CD4-positive, alpha-beta T cell treated with Interleukin-4 for 1 hour (primary cell): Measurements from ENCODE around the gene SLCO4A1.

ENCODE experiments used
- DNase-seq, 2 donors: peaks; one replicate each; pipeline ENCODE4 v3.0.0-alpha.2; 2020 to 2022

The SLCO4A1 gene

DNA sequence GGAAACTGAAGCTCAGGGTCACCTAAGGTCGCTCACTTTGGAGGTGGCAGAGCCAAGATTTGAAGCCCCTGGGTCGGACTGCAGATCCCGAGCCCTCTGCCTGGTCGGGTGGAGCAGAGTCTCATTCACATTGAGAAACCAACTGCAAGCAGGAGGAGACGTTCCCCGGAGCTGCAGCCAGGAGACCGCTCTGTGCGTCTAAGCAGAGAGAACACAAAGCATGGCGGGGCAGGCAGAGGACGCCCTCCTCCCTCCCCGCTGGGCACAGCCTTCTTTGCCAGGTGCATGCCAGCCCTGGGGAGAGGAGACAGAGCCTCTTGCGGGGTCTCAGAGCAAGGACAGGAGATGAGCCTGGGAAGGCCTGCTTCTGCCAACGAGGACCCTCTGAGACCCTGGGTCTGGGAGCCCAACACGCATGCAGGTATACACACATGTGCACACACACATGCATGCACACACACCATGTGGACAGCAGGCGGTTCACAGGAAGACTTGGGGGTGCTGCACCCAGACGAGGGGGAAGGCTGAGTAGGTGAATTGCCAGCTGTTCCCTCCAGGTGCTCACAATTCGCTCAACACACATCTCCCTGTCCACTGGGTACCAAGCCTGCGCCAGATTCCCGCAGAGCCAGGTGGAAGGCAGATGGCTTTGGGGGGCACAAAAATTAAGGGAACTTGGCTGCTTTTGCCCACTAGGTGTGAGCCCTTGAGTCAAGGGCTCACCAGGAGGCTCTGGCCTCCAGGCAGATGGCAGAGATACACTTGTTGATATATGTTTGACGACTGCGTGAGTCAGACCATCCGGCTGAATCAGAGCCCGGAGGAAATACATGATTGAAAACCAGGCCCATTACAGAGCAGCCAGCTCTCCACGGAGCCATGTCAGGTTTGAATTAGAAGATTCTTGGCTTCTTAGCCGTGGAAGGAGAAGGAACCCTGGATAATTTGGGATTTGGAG, 60.9 kb downstream of the SLCO4A1 start:
- peak in 1 of 2 donors; percentile 7 for DNase-seq

DNA sequence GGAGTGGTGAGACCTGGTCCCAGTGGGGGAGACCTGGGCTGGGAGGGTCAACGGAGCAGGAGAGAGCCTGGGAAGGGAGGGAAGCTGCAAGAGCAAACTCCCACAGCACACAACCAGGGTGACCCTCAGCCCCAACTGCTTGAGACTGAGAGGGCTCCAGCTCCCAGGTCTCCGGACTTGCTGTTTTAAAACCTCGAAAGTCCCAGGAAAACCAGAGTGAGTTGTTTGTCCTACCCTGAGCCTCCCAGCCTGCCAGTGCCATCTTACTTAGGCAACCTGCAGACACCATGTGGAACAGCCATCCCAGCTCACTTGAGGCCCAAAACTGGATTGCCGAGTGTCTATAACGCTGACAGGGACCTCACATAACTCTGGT, 61.5 kb downstream of the SLCO4A1 start:
- no peak for DNase-seq

DNA sequence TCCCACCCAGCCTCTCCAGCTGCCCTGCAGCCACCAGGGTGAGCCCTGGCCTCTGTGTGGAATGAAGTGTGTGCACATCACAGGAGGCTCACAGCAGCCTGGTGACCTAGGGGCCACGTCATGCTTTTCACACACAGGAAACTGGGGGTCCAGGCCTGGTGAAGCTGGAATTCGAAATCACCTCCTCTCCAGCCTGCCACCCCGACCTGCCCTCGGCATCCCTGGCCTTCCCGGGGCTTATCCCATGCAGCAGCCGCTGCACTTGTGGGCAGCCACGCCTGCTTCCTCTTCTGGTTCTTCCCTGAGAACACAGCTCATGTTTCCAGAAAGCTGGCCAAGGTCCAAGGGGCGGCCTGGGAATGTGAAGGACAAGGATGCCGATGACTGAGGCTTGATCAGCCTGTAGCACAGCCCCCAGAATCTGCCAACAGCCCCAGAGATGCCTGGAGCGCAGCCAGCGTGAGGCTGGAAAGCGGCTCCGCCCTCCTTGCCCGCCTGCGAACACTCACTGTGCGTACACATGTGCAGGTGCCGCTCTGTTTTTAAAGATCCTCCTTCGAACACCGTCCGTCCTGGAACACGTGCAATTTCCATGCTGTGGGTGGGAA, 62.1 kb downstream of the SLCO4A1 start:
- no peak for DNase-seq

DNA sequence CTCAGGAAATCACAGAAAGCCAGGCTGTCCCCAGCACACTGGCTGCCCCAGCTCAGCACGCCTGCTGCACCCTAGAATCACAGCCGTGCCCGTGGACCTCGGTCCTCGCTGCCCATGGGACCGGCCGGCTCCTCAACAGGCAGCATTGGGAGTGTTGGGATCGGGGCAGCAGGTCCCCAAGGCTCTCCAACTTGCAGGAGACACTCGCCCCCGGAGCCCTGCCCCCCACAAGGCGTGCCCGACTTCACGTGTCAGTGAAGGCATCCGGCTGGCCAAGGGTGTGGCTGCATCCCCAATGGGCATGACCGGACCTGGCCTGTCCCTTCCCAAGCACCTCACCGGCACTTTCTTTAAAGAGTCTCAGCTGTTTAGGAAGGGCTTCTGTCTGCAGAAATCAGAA, 63.3 kb downstream of the SLCO4A1 start:
- DNase-seq = no peak

DNA sequence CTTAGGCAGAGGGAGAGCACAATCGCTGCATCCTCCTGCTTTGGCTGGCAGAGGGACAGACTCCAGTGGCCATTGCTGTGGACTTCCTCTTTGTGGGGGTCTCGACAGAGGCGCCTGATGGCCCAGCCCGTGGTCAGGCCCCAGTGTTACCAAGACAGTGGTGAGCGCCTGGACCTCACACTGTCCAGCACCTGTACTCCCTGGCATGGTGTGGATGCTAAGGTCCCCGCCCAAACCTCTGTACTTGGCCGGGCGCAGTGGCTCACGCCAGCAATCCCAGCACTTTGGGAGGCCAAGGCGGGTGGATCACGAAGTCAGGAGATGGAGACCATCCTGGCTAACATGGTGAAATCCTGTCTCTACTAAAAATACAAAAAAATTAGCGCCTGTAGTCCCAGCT, 64.0 kb downstream of the SLCO4A1 start:
- no peak for DNase-seq

DNA sequence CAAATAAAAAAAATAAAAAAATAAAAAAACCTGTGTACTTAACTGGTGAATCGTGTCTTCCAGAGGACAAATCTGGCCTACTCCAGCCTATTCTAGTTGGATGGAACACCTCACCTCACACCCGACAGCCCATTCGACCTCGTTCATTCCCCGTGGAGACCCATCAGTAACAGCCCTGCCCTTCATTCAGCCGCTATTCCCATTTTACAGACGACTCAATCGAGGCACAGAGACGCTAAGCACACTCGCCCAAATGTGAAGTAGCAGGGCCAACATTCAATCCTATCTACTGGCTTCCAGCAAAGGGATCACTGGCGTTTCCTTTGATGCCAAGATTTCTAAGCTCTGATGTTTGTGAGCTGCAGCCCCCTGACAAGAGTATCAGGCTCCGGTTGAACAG, 64.6 kb downstream of the SLCO4A1 start:
- no peak for DNase-seq

DNA sequence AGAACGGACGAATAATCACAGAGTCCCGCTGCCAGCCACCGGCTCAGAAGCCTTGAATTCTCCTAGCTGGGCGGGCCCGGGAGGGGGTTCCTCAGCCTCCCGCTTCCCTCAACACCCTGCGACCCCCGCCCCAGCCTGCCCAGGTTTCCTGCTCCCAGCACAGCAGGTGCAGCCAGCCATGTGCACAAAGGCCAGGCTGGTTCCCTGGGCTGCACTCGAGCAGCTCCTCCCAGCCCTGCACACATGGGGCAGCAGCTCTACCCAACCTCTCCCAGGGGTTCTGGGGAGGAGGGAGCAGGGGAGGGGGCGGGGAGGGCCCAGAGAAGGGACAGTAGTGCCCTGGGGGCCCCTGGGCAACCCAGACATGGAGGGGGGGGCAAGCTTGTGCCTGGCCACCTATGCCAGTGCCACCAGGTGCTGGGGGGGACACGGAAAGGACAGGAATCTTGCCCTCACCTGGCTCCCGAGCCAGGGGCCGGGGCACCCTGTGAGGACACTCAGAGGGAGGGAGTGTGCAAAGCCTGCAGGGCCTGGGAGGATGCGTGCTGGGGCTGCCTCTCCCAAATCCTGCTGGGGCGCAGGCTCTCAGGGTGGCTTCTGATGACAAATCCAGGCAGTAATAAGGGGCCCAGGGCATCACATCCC, 65.1 kb downstream of the SLCO4A1 start:
- no peak for DNase-seq

DNA sequence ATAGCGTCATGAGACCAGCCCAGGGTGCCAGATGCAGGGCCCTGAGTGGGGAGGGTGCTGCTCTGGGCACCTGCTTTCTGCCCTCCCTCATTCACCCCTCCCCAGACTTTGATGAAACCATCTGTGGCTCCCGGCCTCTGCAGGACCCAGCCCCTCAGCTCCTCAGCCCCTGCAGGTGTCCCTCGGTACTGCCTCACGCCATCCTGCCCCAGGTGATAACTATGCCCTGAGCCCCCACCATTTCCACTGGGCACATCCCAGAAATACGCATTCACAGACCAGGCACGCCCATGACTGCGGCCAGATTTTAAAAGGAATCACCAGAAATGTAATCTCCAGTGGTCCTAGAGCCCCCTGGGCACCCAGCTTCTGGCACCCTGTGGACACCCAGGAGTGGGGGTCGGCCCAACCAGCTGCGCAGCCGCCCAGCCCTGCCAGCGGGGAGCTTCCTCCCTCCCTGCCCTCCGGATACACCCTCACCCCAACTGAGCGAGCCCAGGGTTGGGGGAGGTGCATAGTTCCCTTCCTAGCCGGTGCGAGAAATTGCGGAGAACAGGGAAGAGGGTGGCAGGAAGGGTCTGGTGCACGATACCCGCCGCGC, 65.7 kb downstream of the SLCO4A1 start:
- peak in 1 of 2 donors; percentile 10 for DNase-seq

DNA sequence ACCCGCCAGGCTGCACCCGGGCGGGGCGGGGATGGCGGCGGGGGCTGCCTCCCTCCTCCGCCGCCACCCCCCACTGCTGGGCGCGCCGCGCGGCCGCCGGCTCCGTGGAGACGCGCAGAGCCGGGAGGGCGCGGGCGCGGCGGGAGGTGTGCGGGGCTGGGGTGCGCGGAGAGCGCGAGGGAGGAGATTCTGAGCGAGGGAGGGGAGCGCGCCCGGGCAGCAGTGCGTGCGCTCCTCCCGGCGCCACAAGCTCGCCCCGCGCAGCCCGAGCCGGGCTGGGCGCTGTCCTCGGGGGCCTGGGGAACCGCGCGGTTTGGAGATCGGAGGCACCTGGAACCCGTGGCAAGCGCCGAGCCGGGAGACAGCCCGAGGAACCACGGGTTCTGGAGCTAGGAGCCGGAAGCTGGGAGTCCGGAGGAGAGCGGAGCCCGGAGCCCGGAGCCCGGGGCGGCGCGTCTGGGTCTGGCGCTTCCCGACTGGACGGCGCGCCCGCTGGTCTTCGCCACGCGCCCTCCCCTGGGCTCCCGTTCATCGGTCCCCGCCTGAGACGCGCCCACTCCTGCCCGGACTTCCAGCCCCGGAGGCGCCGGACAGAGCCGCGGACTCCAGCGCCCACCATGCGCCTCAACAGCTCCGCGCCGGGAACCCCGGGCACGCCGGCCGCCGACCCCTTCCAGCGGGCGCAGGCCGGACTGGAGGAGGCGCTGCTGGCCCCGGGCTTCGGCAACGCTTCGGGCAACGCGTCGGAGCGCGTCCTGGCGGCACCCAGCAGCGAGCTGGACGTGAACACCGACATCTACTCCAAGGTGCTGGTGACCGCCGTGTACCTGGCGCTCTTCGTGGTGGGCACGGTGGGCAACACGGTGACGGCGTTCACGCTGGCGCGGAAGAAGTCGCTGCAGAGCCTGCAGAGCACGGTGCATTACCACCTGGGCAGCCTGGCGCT, 66.6 kb downstream of the SLCO4A1 start, which contains the start of gene NTSR1:
TSS of gene NTSR1 (plus strand) at position 246 of the 946 bp plus-strand sequence. CDS start at position 618, 372 bp downstream.
- no peak for DNase-seq

DNA sequence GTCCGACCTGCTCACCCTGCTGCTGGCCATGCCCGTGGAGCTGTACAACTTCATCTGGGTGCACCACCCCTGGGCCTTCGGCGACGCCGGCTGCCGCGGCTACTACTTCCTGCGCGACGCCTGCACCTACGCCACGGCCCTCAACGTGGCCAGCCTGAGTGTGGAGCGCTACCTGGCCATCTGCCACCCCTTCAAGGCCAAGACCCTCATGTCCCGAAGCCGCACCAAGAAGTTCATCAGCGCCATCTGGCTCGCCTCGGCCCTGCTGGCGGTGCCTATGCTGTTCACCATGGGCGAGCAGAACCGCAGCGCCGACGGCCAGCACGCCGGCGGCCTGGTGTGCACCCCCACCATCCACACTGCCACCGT, 67.2 kb downstream of the SLCO4A1 start:
- DNase-seq = no peak

DNA sequence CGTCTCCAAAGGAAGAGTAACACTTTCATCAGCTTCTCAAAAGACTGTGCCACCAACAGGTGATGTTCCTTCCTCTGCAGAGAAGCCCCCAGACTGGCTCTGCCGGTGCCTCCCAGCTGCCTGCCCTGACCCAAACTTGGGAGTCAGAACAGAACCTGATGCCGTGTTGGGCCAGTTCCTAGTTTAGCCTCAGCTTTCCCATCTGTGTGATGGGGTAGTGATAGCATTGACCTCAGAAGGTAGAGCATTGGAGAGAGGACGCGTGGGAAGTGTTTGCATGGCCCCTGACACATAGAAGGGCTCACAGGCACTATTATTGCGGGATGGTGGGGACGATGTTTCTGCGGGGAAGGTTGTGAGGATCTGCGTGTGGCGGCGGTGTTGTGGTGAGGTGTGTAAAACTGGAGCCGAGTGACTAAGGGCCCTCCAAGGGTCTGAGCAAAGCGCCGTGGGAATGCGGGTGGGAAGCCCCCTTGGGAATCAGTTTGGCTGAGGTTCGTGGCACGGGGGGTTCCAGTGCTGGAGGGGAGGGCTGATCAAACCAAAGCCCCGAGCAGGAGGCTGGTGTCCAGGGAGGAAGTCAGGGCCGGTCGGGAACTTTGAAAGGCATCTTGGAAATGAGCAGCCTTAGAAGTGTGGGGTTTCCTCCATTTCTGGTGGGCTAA, 68.0 kb downstream of the SLCO4A1 start:
- no peak for DNase-seq

DNA sequence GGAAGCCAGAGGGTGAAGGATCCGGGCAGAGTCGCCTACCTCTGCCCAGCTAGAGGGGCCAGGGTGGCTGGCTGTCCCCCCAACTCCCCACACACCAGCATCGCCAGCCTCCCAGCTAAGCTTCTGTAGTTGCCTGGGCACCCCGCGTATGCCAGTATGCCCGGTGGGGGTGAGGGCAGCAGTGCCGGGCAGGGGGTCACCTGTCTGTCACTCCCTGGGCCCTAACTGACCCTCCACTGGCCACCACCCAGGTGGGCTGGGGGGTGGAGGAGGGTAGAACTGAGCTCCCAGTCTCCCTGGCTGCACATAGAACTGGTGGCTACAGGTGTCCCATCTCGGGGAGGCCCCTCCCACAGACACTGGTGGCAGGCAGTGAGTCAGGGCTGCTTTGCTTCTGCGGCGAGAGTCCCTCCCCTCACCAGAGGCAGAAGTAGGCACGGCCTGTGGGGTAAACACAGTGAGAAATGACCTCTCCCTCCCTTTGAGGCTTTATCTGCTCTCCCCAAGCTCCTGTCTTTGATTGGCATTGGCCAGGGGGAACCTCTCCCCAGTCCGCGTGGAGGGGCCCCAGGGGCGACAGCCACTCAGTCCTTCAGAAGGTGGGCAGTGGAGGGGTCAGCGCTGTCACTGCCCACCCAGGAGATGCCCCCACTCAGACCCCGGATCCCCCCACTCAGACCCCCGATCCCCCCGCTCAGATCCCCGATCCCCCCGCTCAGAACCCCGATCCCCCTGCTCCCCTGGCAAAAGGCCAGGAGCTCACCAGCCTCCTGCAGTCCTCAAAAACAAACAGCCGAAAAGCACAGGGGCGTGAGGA, 68.8 kb downstream of the SLCO4A1 start:
- DNase-seq = no peak

DNA sequence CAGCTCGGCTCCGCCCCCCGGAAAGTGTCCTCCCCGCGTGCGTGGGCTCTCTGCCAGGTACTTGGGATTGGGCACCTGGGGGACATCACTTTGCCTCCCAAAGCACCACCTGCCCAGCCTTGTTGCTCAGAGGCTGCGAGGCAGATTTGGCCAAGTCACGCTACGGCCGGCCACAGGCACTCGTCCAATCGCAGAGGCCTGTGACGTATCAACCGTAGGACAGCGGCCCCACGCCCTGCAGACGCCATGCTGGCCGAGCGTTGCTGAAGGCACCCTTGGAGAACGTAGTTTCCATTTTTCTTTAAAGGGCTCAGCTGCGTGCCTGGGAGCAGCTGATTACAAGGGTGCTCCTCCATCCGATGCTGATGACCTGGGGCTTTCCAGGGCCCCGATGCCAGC, 69.4 kb downstream of the SLCO4A1 start:
- no peak for DNase-seq

DNA sequence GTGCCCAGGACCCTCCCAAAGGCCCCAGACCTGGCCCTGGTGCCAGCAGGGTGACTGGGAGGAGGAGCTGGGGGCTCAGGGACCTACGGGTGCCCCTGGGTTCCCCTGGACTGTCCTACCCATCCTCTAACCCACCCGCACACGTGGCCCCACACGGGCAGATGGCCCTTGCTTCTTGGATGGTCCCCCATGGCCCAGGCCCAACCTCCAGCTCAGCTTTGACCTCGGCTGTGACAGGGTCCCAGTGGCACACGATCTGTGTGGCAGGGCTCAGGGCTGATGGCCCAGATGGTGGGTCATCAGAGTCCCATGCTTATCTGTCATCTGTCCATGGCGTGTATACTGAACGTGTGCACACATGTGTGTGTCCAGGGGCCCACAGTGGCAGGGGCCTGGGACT, 70.3 kb downstream of the SLCO4A1 start:
- DNase-seq = no peak

DNA sequence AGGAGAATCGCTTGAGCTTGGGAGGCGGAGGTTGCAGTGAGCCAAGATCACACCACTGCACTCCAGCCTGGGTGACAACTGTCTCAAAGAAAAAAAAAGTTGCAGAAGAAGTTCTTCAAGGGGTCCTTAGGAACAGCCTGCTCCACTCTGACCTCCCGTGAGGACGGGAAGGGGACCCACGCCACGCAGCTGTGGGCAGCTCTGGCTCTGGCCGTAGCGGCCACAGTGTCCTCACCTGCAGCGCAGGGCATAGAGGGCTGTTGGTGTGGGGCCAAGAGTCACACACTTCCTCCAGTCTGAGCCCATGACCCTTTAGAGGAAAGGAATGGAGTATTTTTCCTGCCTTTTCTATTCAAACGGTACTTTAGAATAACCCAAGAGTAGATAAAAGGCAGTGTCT, 71.7 kb downstream of the SLCO4A1 start:
- DNase-seq = no peak

DNA sequence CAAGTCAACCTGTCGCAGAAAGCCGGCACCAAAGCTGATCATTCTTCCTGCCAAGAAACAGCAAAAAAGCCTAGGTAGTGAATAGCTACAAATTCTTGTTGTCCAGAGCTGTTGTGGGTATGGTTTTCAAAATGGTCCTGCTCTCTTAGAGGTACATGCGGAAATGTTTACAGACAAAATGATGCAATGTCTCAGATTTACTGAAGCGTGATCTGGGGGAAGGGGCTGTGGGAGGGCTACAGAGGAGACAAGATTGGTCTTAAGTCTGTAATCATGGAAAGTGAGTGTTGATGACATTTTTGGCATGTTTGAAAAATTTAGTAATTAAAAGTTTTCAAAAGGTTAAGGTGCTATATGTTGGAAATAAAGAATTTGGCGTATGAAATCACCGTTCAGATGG, 72.5 kb downstream of the SLCO4A1 start:
- DNase-seq = no peak

DNA sequence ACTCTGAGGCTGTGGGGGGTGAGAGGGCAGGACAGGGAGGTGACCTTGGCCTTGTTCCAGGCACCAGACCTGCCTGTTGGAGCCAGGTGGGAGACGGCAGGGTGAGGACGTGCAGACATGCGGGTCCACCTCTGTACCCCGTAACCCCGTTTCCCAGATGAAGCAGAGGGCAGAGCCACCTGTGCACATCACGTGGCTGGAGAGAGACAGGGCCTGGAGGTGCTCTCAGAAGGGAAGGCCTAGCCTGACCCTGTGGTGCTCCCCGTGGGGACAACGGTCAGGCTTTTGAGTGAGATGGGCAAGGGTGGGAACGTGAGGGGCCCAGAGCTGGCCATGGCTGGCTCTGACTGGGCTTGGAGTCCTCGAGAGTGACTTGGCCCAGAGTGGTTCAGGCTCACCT, 72.9 kb downstream of the SLCO4A1 start:
- no peak for DNase-seq

DNA sequence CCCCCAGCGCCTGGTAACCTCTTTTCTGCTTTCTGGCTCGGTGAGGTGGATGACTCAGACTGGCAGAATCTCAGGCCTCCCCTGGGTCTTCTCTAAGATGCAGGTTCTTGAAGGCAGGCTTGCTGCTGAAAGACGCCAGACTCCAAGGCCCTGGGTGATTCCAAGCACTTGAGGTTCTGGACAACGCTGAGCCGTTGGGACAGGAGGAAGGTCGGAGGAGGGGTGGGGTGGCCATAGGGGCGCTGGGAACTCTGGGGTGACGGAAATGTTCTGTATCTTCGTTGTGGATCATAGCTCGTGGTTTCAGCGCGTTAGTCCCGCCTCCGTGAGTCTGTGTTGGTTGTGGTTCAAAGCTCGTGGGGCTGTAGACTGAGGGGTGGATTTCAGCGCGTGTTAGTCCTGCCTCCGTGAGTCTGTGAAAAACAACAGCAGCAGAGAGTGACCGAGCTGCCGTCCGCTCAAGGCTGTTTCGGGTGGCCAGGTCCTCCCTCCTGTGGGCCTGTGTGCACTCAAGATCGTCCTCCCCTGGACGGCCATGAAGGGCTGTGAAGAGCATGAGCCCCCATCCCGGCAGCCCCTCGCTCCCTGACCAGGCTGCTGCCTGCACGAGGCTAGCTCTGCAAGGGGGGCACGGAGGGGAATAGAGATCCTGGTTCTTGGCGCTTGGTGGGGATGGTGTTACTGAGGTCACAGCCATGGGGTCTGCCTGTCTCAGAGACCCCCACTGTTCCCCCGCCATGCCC, 74.1 kb downstream of the SLCO4A1 start:
- DNase-seq = peak in 1 of 2 donors; percentile 25

DNA sequence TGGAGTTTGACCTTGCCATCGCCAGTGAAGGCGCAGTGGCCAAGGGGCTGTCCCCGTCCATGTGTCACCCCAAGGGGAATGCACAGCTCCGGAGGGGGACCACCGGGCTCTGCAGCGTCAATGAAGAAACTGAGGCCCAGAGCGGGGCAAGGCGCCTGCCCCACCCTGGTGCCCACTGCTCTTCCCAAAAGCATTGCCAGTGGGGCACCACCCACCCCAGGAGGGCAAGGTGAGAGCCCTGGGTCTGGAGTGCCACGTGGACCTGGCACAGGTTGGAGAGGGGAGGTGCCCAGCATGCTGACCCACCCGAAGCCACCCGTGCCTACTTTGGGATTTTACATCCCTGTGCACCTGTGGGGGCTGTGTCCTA, 74.6 kb downstream of the SLCO4A1 start:
- no peak for DNase-seq

DNA sequence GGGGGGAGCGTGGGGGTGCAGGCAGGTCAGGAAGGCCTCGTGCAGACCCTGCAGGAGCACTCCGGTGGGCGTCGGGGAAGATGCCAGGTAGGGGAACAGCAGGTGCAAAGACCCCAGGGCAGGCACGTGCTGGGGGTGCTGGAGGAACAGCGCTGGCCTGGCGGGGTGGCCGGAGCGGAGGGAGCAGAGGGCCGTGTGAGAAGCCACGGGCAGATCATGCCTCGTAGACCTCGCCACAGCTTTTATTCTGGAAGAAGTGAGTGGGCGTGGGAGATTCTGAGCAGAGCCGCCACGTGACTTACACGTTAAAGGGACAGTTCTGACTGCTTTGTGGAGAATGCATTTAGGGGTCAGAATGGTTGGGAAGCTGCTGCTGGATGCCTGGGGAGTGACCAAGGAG, 75.6 kb downstream of the SLCO4A1 start:
- no peak for DNase-seq
